Astrocyte (in vitro differentiated cells and primary cell): ENCODE data around the gene PRKX. TPM values are rescaled to one million over a fixed set of nuclear protein-coding genes. Genes with fewer than 3 reads are reported as not detected.
"Not testable (repeated sequence)": the region's sequence is repeated elsewhere in the genome, so short reads cannot be mapped to it uniquely, and the experiment has no call there.

Experiments
- DNase-seq: peaks from one replicate; pipeline ENCODE4 v3.0.0-alpha.2; 2010; ENCODE audit warnings: low read depth
- FAIRE-seq: peaks from 2 replicates; lab custom pipeline; 2011; peaks lifted over from hg19 to GRCh38; lab: Jason Lieb, UNC
- H2AFZ ChIP-seq: 2 replicates; pipeline ENCODE4 v1.6.0; 2012; ENCODE audit warnings: low read depth, low read length, inconsistent platforms
- H3K27ac ChIP-seq: 2 replicates; pipeline ENCODE4 v1.5.1; 2011; ENCODE audit warnings: low read depth, low read length, inconsistent platforms
- H3K27me3 ChIP-seq: 2 replicates; pipeline ENCODE4 v1.6.0; 2011; ENCODE audit warnings: low read length, inconsistent platforms; ENCODE audit not compliant: insufficient read depth
- H3K36me3 ChIP-seq: 2 replicates; pipeline ENCODE4 v1.5.1; 2011; ENCODE audit warnings: low read length, inconsistent platforms; ENCODE audit not compliant: insufficient read depth
- H3K4me1 ChIP-seq: 2 replicates; pipeline ENCODE4 v1.5.1; 2011; ENCODE audit warnings: low read length, inconsistent platforms; ENCODE audit not compliant: insufficient read depth
- H3K4me2 ChIP-seq: 2 replicates; pipeline ENCODE4 v1.6.0; 2012; ENCODE audit warnings: low read length, inconsistent platforms
- H3K4me3 ChIP-seq: 2 replicates; pipeline ENCODE4 v1.5.1; 2011; ENCODE audit warnings: low read depth, mild to moderate bottlenecking, low read length, inconsistent platforms; ENCODE audit not compliant: insufficient read depth
- H3K79me2 ChIP-seq: 2 replicates; pipeline ENCODE4 v1.6.0; 2012; ENCODE audit warnings: mild to moderate bottlenecking, low read length, inconsistent platforms; ENCODE audit not compliant: insufficient read depth
- H3K9ac ChIP-seq: 2 replicates; pipeline ENCODE4 v1.6.0; 2012; ENCODE audit warnings: mild to moderate bottlenecking, low read length, inconsistent platforms
- H3K9me3 ChIP-seq: 2 replicates; pipeline ENCODE4 v1.5.1; 2012; ENCODE audit warnings: low read depth, mild to moderate bottlenecking, low read length, inconsistent platforms; ENCODE audit not compliant: insufficient read depth
- H4K20me1 ChIP-seq: 2 replicates; pipeline ENCODE4 v1.6.0; 2012; ENCODE audit warnings: low read length, inconsistent platforms; ENCODE audit not compliant: insufficient read depth
- H3K27ac Mint-ChIP-seq: one replicate; pipeline ENCODE4 v1.8.0; 2021; ENCODE audit warnings: mild to moderate bottlenecking, mixed read lengths; ENCODE audit not compliant: unreplicated experiment
- H3K27me3 Mint-ChIP-seq: one replicate; pipeline ENCODE4 v1.8.0; 2021; ENCODE audit warnings: low read depth, mixed read lengths; ENCODE audit not compliant: unreplicated experiment
- H3K36me3 Mint-ChIP-seq: one replicate; pipeline ENCODE4 v1.8.0; 2021; ENCODE audit warnings: low read depth, mixed read lengths; ENCODE audit not compliant: unreplicated experiment
- H3K4me1 Mint-ChIP-seq: one replicate; pipeline ENCODE4 v1.8.0; 2021; ENCODE audit warnings: low read depth, mixed read lengths; ENCODE audit not compliant: unreplicated experiment
- H3K4me3 Mint-ChIP-seq: one replicate; pipeline ENCODE4 v1.8.0; 2021; ENCODE audit warnings: mild to moderate bottlenecking, moderate library complexity, mixed read lengths; ENCODE audit not compliant: unreplicated experiment
- H3K9me3 Mint-ChIP-seq: one replicate; pipeline ENCODE4 v1.8.0; 2021; ENCODE audit warnings: mild to moderate bottlenecking, mixed read lengths; ENCODE audit not compliant: unreplicated experiment
- CTCF ChIP-seq: IDR thresholded peaks from 2 replicates; pipeline ENCODE4 v1.5.1; 2011; ENCODE audit warnings: low read depth, mild to moderate bottlenecking, inconsistent platforms, low read length, moderate library complexity; ENCODE audit not compliant: insufficient read depth
- EZH2 ChIP-seq: IDR thresholded peaks from 2 replicates; pipeline ENCODE4 v1.6.1; 2012; ENCODE audit warnings: mild to moderate bottlenecking, low read length, inconsistent platforms; ENCODE audit not compliant: insufficient read depth
- total RNA-seq: library from RNA; stranded (reverse); gene quantifications from 2 replicates; pipeline ENCODE4 v1.2.1, GENCODE V29; 2021

PRKX gene
- total RNA-seq, 1 donor from 2014 or later = 27.3 TPM

GRCh38 chrX:3651277-3651676, 62.2 kb downstream of the PRKX start:
- peak; percentile 23 for FAIRE-seq
- TF ChIP-seq EZH2 (no peak), CTCF (peak; percentile 38)

GRCh38 chrX:3648084-3648483, 65.4 kb downstream of the PRKX start:
- Mint-ChIP-seq H3K36me3 (peaks cover 5% of the 10 kb centered on the region), H3K4me1 (no peaks in the 10 kb centered on the region), H3K4me3 (no peak overlapping the region), H3K27ac (no peak overlapping the region), H3K9me3 (no peaks in the 10 kb centered on the region), H3K27me3 (no peaks in the 10 kb centered on the region)
- Histone ChIP-seq H4K20me1 (no peaks in the 10 kb centered on the region), H3K79me2 (no peaks in the 10 kb centered on the region), H3K4me3 (no peak overlapping the region), H3K4me2 (no peak overlapping the region), H3K9me3 (peaks cover 2% of the 10 kb centered on the region), H2AFZ (no peak overlapping the region), H3K4me1 (no peaks in the 10 kb centered on the region), H3K9ac (no peak overlapping the region), H3K36me3 (no peaks in the 10 kb centered on the region), H3K27ac (no peak overlapping the region), H3K27me3 (no peaks in the 10 kb centered on the region)
- TF ChIP-seq CTCF (no peak), EZH2 (no peak)
- DNase-seq (no peak), FAIRE-seq (no peak)

More at GRCh38 chrX:3651277-3651676, 62.2 kb downstream of the PRKX start:
- H3K9me3 Mint-ChIP-seq = no peaks in the 10 kb centered on the region
- H3K27me3 Mint-ChIP-seq = no peaks in the 10 kb centered on the region
- Histone ChIP-seq H3K4me1 (no peaks in the 10 kb centered on the region), H2AFZ (no peak overlapping the region), H3K79me2 (no peaks in the 10 kb centered on the region), H3K9me3 (no peaks in the 10 kb centered on the region), H4K20me1 (no peaks in the 10 kb centered on the region), H3K27me3 (no peaks in the 10 kb centered on the region), H3K27ac (no peak overlapping the region), H3K4me2 (no peak overlapping the region), H3K4me3 (no peak overlapping the region), H3K36me3 (no peaks in the 10 kb centered on the region), H3K9ac (no peak overlapping the region)
- H3K27ac Mint-ChIP-seq = no peak overlapping the region
- H3K4me1 Mint-ChIP-seq = no peaks in the 10 kb centered on the region
- no peak for DNase-seq
- H3K36me3 Mint-ChIP-seq = no peaks in the 10 kb centered on the region
- H3K4me3 Mint-ChIP-seq = no peak overlapping the region

DNA sequence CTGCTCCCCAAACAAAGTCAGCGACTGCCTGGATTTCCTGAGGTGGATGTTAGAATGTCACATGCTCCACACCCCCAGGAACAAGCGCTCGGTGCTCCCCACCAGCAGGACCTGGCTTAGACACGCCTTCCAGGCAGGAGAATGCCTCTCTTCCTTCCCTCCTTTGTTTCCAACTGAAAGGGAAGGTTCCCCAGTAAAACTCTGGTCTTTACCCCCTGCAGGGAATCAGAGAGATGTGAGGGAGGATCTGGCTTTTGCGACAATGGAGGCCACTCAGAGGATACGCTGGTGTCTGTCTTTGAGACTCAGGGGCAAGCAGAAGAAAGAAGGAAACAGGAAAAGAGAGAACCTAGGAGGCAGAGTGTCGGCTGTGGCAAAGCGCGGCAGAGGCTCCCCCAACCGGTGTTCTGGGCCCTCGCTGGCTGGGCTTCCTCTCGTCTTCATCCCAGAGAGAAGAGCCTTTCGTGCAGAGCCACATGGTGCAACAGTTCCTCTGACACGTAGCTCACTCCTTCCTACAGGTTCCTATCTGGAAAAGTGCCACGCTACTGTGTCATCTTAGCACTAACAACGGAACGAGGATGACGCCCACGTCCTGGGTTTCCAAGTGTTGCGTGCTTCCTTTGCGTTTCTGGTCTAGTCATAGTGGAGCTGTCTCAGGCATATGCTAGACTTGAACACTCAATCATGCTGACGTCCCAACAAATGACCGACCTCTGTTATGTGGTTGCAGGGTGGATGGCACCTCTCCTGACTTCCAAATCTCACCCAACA, 73.4 kb downstream of the PRKX start:
- not testable (repeated sequence) for H3K27me3 Mint-ChIP-seq, H3K9me3 Mint-ChIP-seq, H3K4me3 ChIP-seq, H3K36me3 ChIP-seq, H4K20me1 ChIP-seq, H3K9ac ChIP-seq, H3K27ac Mint-ChIP-seq, H3K36me3 Mint-ChIP-seq, H3K9me3 ChIP-seq, H3K4me2 ChIP-seq, H2AFZ ChIP-seq, H3K4me1 Mint-ChIP-seq, H3K27ac ChIP-seq, H3K79me2 ChIP-seq, H3K4me1 ChIP-seq, H3K4me3 Mint-ChIP-seq, H3K27me3 ChIP-seq
- DNase-seq (peak; percentile 66), FAIRE-seq (peak; percentile 64)
